ENCODE data around the gene CHTF18. TPM values are rescaled to one million over a fixed set of nuclear protein-coding genes. Genes with fewer than 3 reads are reported as not detected.
"Not testable (repeated sequence)": the region's sequence is repeated elsewhere in the genome, so short reads cannot be mapped to it uniquely, and the experiment has no call there.

Gene CHTF18
- total and polyA plus RNA-seq, 2 of the 4 experiments (the other 2 are of a cell fraction), result 3.2 to 21.4 TPM

GRCh38 chr16:775236-775796 is 13.1 kb upstream of the CHTF18 start:
- no peak overlapping the region for H3K56ac ChIP-seq (ENCODE audit: extremely low read depth, insufficient read depth, low read length)
- in situ Hi-C loops (cut with MboI; ENCODE audit: low sequenced_read_pairs), result no loop called here
- no peaks in the 10 kb centered on the region for H3K9me1 ChIP-seq (ENCODE audit: insufficient read depth, low read length)
- H3K18ac ChIP-seq (ENCODE audit: low read depth, low read length), result no peak overlapping the region
- no peak overlapping the region for H2BK15ac ChIP-seq (ENCODE audit: low read depth, low read length)
- no peak overlapping the region for H4K5ac ChIP-seq (ENCODE audit: low read depth, low read length)
- no peak overlapping the region for H3K14ac ChIP-seq (replicated peaks; ENCODE audit: low read depth, low read length)
- no peak for ATAC-seq (ENCODE audit: low read depth)
- H4K91ac ChIP-seq (ENCODE audit: insufficient read depth, low read depth, low read length), result no peak overlapping the region
- ChIA-PET CTCF (no interaction called here), POLR2A (ENCODE audit: unreplicated experiment) (no interaction called here)
- no peaks in the 10 kb centered on the region for H3K4me1 ChIP-seq (ENCODE audit: control insufficient read depth, insufficient read depth, low read length)
- no peak overlapping the region for H3K27ac ChIP-seq (ENCODE audit: insufficient read depth, low read length)
- no peaks in the 10 kb centered on the region for H3K9me3 ChIP-seq (ENCODE audit: control insufficient read depth, insufficient read depth, low read length)
- intact Hi-C loops (cut with micrococcal nuclease), result no loop called here
- no peak for DNase-seq
- no peak overlapping the region for H3K4ac ChIP-seq (ENCODE audit: low read depth, low read length)
- no peak overlapping the region for H4K8ac ChIP-seq (ENCODE audit: low read depth in 2 of 2, low read length in 2 of 2)
- H3K79me1 ChIP-seq (ENCODE audit: low read depth in 1 of 2, low read length in 2 of 2), result no peaks in the 10 kb centered on the region
- no peak overlapping the region for H2AK5ac ChIP-seq (ENCODE audit: low read depth, low read length)
- 57% methylated on average over 19 of the region's 36 CpGs; no CpG with 5 or more reads in 1 of the 2 experiments for WGBS, 2 experiments (ENCODE audit: extremely low coverage in 2 of 2, insufficient read length in 1 of 2)
- TF ChIP-seq NFE2L2 (IDR thresholded peaks at IDR 0.05; ENCODE audit: low read depth, low read length) (no peak), USF2 (IDR thresholded peaks at IDR 0.05; ENCODE audit: low read depth, low read length) (no peak), MXI1 (IDR thresholded peaks at IDR 0.05; ENCODE audit: borderline replicate concordance, low read depth, low read length) (no peak), CEBPB (IDR thresholded peaks at IDR 0.05; ENCODE audit: low read depth, low read length) (no peak), CTCF (conservative IDR thresholded peaks at IDR 0.05; ENCODE audit: low read depth, low read length) (no peak)
- no peak overlapping the region for H3K4me2 ChIP-seq (ENCODE audit: low read depth, low read length)
- no peak overlapping the region for H3K23ac ChIP-seq (ENCODE audit: low read depth, low read length)
- H3K27me3 ChIP-seq (ENCODE audit: control insufficient read depth, insufficient read depth, low read length), result peaks cover 3% of the 10 kb centered on the region; the same call in 1 of the 2 replicates
- H2AK9ac ChIP-seq (replicated peaks; ENCODE audit: low read depth, low read length, poor library complexity), result no peak overlapping the region
- no TSS peak for BruUV-seq (replicated peaks)
- dilution Hi-C loops (cut with HindIII; ENCODE audit: low sequenced_read_pairs, unreplicated experiment), result no loop called here
- H3K4me3 ChIP-seq (ENCODE audit: insufficient read depth, low read depth, low read length), result no peak overlapping the region
- no peaks in the 10 kb centered on the region for H3K36me3 ChIP-seq (ENCODE audit: control insufficient read depth, insufficient read depth, low read length)
- H3K9ac ChIP-seq (ENCODE audit: low read depth, low read length), result no peak overlapping the region
- no peak overlapping the region for H2BK5ac ChIP-seq (ENCODE audit: low read depth, low read length, poor library complexity, severe bottlenecking)
- H2AFZ ChIP-seq (replicated peaks; ENCODE audit: low read length, poor library complexity), result no peak overlapping the region
- H2BK20ac ChIP-seq (ENCODE audit: low read depth, low read length), result no peak overlapping the region
- H4K20me1 ChIP-seq (ENCODE audit: insufficient read depth, low read length), result no peaks in the 10 kb centered on the region
- no peak overlapping the region for H2BK120ac ChIP-seq (ENCODE audit: low read depth, low read length)

GRCh38 chr16:776298-776697 is 12.1 kb upstream of the CHTF18 start:
- H3K4ac ChIP-seq (ENCODE audit: low read depth, low read length); H3K9ac ChIP-seq (ENCODE audit: low read depth, low read length); H3K4me2 ChIP-seq (ENCODE audit: low read depth, low read length); H2BK120ac ChIP-seq (ENCODE audit: low read depth, low read length); H2BK20ac ChIP-seq (ENCODE audit: low read depth, low read length); H3K9me1 ChIP-seq (ENCODE audit: insufficient read depth, low read length); H4K5ac ChIP-seq (ENCODE audit: low read depth, low read length); H2AK5ac ChIP-seq (ENCODE audit: low read depth, low read length); ATAC-seq (ENCODE audit: low read depth); dilution Hi-C loops (cut with HindIII; ENCODE audit: low sequenced_read_pairs, unreplicated experiment); H4K91ac ChIP-seq (ENCODE audit: insufficient read depth, low read depth, low read length); H3K4me1 ChIP-seq (ENCODE audit: control insufficient read depth, insufficient read depth, low read length); H3K4me3 ChIP-seq (ENCODE audit: insufficient read depth, low read depth, low read length); H3K23ac ChIP-seq (ENCODE audit: low read depth, low read length); H3K27me3 ChIP-seq (ENCODE audit: control insufficient read depth, insufficient read depth, low read length); H4K20me1 ChIP-seq (ENCODE audit: insufficient read depth, low read length); BruUV-seq (replicated peaks); H3K27ac ChIP-seq (ENCODE audit: insufficient read depth, low read length); CTCF ChIA-PET; H2BK15ac ChIP-seq (ENCODE audit: low read depth, low read length); H2BK5ac ChIP-seq (ENCODE audit: low read depth, low read length, poor library complexity, severe bottlenecking); H2AK9ac ChIP-seq (replicated peaks; ENCODE audit: low read depth, low read length, poor library complexity); H3K56ac ChIP-seq (ENCODE audit: extremely low read depth, insufficient read depth, low read length); H3K79me1 ChIP-seq (ENCODE audit: low read depth in 1 of 2, low read length in 2 of 2); H3K36me3 ChIP-seq (ENCODE audit: control insufficient read depth, insufficient read depth, low read length); DNase-seq; POLR2A ChIA-PET (ENCODE audit: unreplicated experiment); H3K14ac ChIP-seq (replicated peaks; ENCODE audit: low read depth, low read length); H2AFZ ChIP-seq (replicated peaks; ENCODE audit: low read length, poor library complexity); in situ Hi-C loops (cut with MboI; ENCODE audit: low sequenced_read_pairs); intact Hi-C loops (cut with micrococcal nuclease); H3K9me3 ChIP-seq (ENCODE audit: control insufficient read depth, insufficient read depth, low read length); H4K8ac ChIP-seq (ENCODE audit: low read depth in 2 of 2, low read length in 2 of 2); H3K18ac ChIP-seq (ENCODE audit: low read depth, low read length): not testable (repeated sequence)
- WGBS, 2 experiments (ENCODE audit: extremely low coverage in 2 of 2, insufficient read length in 1 of 2), result 83% methylated on average over 6 of the region's 10 CpGs; no CpG with 5 or more reads in 1 of the 2 experiments
